Activated T-cell treated with anti-CD3 and anti-CD28 coated beads, Interleukin-2, amount 50 U/mL, for 48 hours (primary cell): Measurements from ENCODE around the gene LRP2BP.
"Not testable (repeated sequence)": the region's sequence is repeated elsewhere in the genome, so short reads cannot be mapped to it uniquely, and the experiment has no call there.

Experiments used
- DNase-seq, 2 experiments: peaks; one replicate each; pipeline ENCODE4 v3.0.0-alpha.2; 2020

LRP2BP gene

GRCh38 chr4:185318679-185319078, 77.0 kb downstream of the LRP2BP start:
- DNase-seq = no peak

GRCh38 chr4:185317880-185318279, 77.8 kb downstream of the LRP2BP start:
- no peak for DNase-seq

- DNase-seq = not testable (repeated sequence)
Measured at GRCh38 chr4:185317462-185317861, 78.3 kb downstream of the LRP2BP start.
